SK-N-SH (cell line): ENCODE measurements around the gene TNFRSF4. TPM values are rescaled to one million over a fixed set of nuclear protein-coding genes. Genes with fewer than 3 reads are reported as not detected.

ENCODE experiments used
- CTCF ChIA-PET: fragments of 300-600, 350-600 bp; formaldehyde crosslinking; extraction: SDS; loops from one replicate; lab custom pipeline; 2021; lab: Yijun Ruan, JAX
- POLR2A ChIA-PET: fragments of 350-600 bp; sonication (Branson Sonifier 250); formaldehyde crosslinking; extraction: SDS; loops from one replicate; lab custom pipeline; 2020; ENCODE audit warnings: antibody characterized with exemption, inconsistent platforms; lab: Yijun Ruan, JAX
- DNase-seq: peaks from one replicate; pipeline ENCODE4 v3.0.0; 2012
- H2AFZ ChIP-seq: fragments of 200-600 bp; sonication (generic); 2 replicates; pipeline ENCODE4 v1.8.1; 2016; ENCODE audit warnings: antibody characterized with exemption, mild to moderate bottlenecking, low read depth
- H3F3A ChIP-seq: fragments of 200-600 bp; sonication (generic); replicated peaks from 2 replicates; pipeline ENCODE3; 2016; ENCODE audit warnings: antibody characterized with exemption, mild to moderate bottlenecking; ENCODE audit not compliant: insufficient read depth
- H3K27ac ChIP-seq, 2 experiments: fragments of 200-500 bp in 1 of 2; fragments of 200-600 bp in 1 of 2; sonication (Bioruptor generic) in 1 of 2; sonication (generic), shearing (Covaris generic) in 1 of 2; 2 replicates each; pipeline versions ENCODE4 v1.5.1 to v1.6.1; 2014 to 2016; ENCODE audit warnings: low read depth in 2 of 2, inconsistent platforms in 1 of 2, low read length in 1 of 2, mild to moderate bottlenecking in 1 of 2, mixed read lengths in 1 of 2
- H3K27me3 ChIP-seq: fragments of 200-600 bp; sonication (generic), shearing (Covaris generic); 2 replicates; pipeline ENCODE4 v1.6.1; 2016; ENCODE audit warnings: mixed run types; ENCODE audit not compliant: insufficient read depth
- H3K36me3 ChIP-seq, 2 experiments: fragments of 200-500 bp in 1 of 2; fragments of 200-600 bp in 1 of 2; sonication (Bioruptor generic) in 1 of 2; sonication (generic) in 1 of 2; replicated peaks in 1 of 2; 2 replicates each; pipeline versions ENCODE3 to v1.5.1; 2014 to 2016; ENCODE audit warnings: low read length in 1 of 2, mild to moderate bottlenecking in 1 of 2; ENCODE audit not compliant: insufficient read depth in 2 of 2, control insufficient read depth in 1 of 2
- H3K4me1 ChIP-seq, 2 experiments: fragments of 200-500 bp in 1 of 2; fragments of 200-600 bp in 1 of 2; sonication (Bioruptor generic) in 1 of 2; sonication (generic), shearing (Covaris generic) in 1 of 2; 2 replicates each; pipeline versions ENCODE4 v1.5.1 to v1.6.1; 2014 to 2016; ENCODE audit warnings: low read depth in 1 of 2, low read length in 1 of 2, mixed run types in 1 of 2; ENCODE audit not compliant: insufficient read depth in 2 of 2, control insufficient read depth in 1 of 2
- H3K4me2 ChIP-seq: fragments of 200-600 bp; sonication (generic), shearing (Covaris generic); 2 replicates; pipeline ENCODE4 v1.6.1; 2017; ENCODE audit warnings: mixed run types
- H3K4me3 ChIP-seq, 2 experiments: fragments of 200-500 bp in 1 of 2; fragments of 200-600 bp in 1 of 2; sonication (Bioruptor generic) in 1 of 2; sonication (generic), shearing (Covaris generic) in 1 of 2; 2 replicates each; pipeline versions ENCODE4 v1.5.1 to v1.8.1; 2014 to 2016; ENCODE audit warnings: low read depth in 2 of 2, inconsistent platforms in 1 of 2, low read length in 1 of 2, mild to moderate bottlenecking in 1 of 2, mixed read lengths in 1 of 2, moderate library complexity in 1 of 2
- H3K79me2 ChIP-seq: fragments of 200-600 bp; sonication (generic); 2 replicates; pipeline ENCODE4 v1.8.1; 2017; ENCODE audit warnings: mild to moderate bottlenecking; ENCODE audit not compliant: insufficient read depth
- H3K9ac ChIP-seq: fragments of 200-600 bp; sonication (generic); 2 replicates; pipeline ENCODE4 v1.6.1; 2017; ENCODE audit warnings: mixed run types
- H3K9me2 ChIP-seq: fragments of 200-600 bp; sonication (generic); 2 replicates; pipeline ENCODE4 v1.6.1; 2017; ENCODE audit warnings: mixed run types
- H3K9me3 ChIP-seq: fragments of 200-600 bp; sonication (generic); 2 replicates; pipeline ENCODE4 v1.6.1; 2017; ENCODE audit warnings: mixed run types, mild to moderate bottlenecking, moderate library complexity
- H4K20me1 ChIP-seq: fragments of 200-600 bp; sonication (generic); 2 replicates; pipeline ENCODE4 v1.6.1; 2017; ENCODE audit warnings: mild to moderate bottlenecking, mixed run types; ENCODE audit not compliant: insufficient read depth
- CHD2 ChIP-seq: fragments of 150-350 bp; IDR thresholded peaks from 2 replicates; pipeline ENCODE4 v1.6.1; 2018; ENCODE audit warnings: low read length; ENCODE audit not compliant: partially characterized antibody
- CTCF ChIP-seq: fragments of 200-600 bp; sonication (generic); IDR thresholded peaks from 2 replicates; pipeline ENCODE4 v1.6.1; 2017; ENCODE audit warnings: antibody characterized with exemption, mild to moderate bottlenecking, moderate library complexity
- EP300 ChIP-seq, 2 experiments: IDR thresholded peaks; 2 replicates each; pipeline versions ENCODE4 v1.4.0 to v1.6.1; 2012; ENCODE audit warnings: borderline replicate concordance in 1 of 2, low read depth in 1 of 2, low read length in 1 of 2
- EZH2phosphoT487 ChIP-seq: fragments of 200-600 bp; sonication (generic); IDR thresholded peaks from 2 replicates; pipeline ENCODE4 v1.6.1; 2017; ENCODE audit warnings: low read depth, mixed run types, mild to moderate bottlenecking, antibody characterized with exemption, moderate library complexity, borderline replicate concordance
- FOXJ3 ChIP-seq: sonication (generic); formaldehyde crosslinking; IDR thresholded peaks from 2 replicates; pipeline ENCODE4 v1.5.1; 2020; ENCODE audit warnings: mild to moderate bottlenecking, missing genetic modification reagents
- FOXM1 ChIP-seq: IDR thresholded peaks from 2 replicates; pipeline ENCODE4 v1.4.0; 2012; ENCODE audit warnings: low read depth, mild to moderate bottlenecking
- GATA2 ChIP-seq: sonication (generic); formaldehyde crosslinking; IDR thresholded peaks from 2 replicates; pipeline ENCODE4 v1.5.0; 2020; ENCODE audit warnings: mild to moderate bottlenecking, missing genetic modification reagents
- JUND ChIP-seq: IDR thresholded peaks from 2 replicates; pipeline ENCODE4 v1.4.0; 2012
- MXI1 ChIP-seq: IDR thresholded peaks from 2 replicates; pipeline ENCODE4 v1.6.1; 2012; ENCODE audit warnings: mild to moderate bottlenecking, low read depth, low read length, improper control_type of control experiment
- NRF1 ChIP-seq: IDR thresholded peaks from 2 replicates; pipeline ENCODE4 v1.6.1; 2012; ENCODE audit warnings: low read depth, mild to moderate bottlenecking, low read length
- RAD21 ChIP-seq: IDR thresholded peaks from 2 replicates; pipeline ENCODE4 v1.6.1; 2012; ENCODE audit warnings: mild to moderate bottlenecking, low read length
- REST ChIP-seq: IDR thresholded peaks from 2 replicates; pipeline ENCODE4 v1.6.1; 2012; ENCODE audit warnings: mild to moderate bottlenecking, low read depth, low read length, moderate library complexity
- TAF1 ChIP-seq: IDR thresholded peaks from 2 replicates; pipeline ENCODE4 v1.6.1; 2012; ENCODE audit warnings: low read depth, mild to moderate bottlenecking, low read length, moderate library complexity, borderline replicate concordance
- TCF12 ChIP-seq: IDR thresholded peaks from 2 replicates; pipeline ENCODE4 v1.4.0; 2012
- TEAD4 ChIP-seq: IDR thresholded peaks from 2 replicates; pipeline ENCODE4 v1.4.0; 2012; ENCODE audit warnings: mild to moderate bottlenecking, borderline replicate concordance; ENCODE audit not compliant: insufficient read depth
- ZBTB33 ChIP-seq: IDR thresholded peaks from 2 replicates; pipeline ENCODE4 v1.4.0; 2012; ENCODE audit warnings: low read depth, borderline replicate concordance
- WGBS: methylation state at CpG from one replicate; pipeline ENCODE4 v1.1.6; 2017; ENCODE audit warnings: low lambda C conversion rate; 5-methylcytosine and 5-hydroxymethylcytosine counted together
- polyA plus RNA-seq, 3 experiments: library from polyadenylated mRNA; depleted of rRNA; stranded (reverse); fragments of >200 nt; gene quantifications; 2 replicates each; pipeline ENCODE4 v1.2.3, GENCODE V29; 2012
- TF ChIP-seq, protein P1 (sequence below): IDR thresholded peaks from 2 replicates; pipeline ENCODE4; 2012
- TF ChIP-seq, protein P2 (sequence below): fragments of 150-350 bp; IDR thresholded peaks from 2 replicates; pipeline ENCODE4 v1.6.1; 2016; ENCODE audit warnings: mild to moderate bottlenecking, low read depth, low read length

TNFRSF4 gene
- polyA plus RNA-seq, 1 of the 3 experiments (the other 2 are of a cell fraction): not detected

GRCh38 chr1:1183221-1183747, 30.7 kb downstream of the TNFRSF4 start (continued):
- TF ChIP-seq REST: no peak
- TF ChIP-seq, protein P1, sequence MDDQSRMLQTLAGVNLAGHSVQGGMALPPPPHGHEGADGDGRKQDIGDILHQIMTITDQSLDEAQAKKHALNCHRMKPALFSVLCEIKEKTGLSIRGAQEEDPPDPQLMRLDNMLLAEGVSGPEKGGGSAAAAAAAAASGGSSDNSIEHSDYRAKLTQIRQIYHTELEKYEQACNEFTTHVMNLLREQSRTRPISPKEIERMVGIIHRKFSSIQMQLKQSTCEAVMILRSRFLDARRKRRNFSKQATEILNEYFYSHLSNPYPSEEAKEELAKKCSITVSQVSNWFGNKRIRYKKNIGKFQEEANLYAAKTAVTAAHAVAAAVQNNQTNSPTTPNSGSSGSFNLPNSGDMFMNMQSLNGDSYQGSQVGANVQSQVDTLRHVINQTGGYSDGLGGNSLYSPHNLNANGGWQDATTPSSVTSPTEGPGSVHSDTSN: no peak
- no peak for TF ChIP-seq TAF1
- TF ChIP-seq EZH2phosphoT487: no peak
- TF ChIP-seq TEAD4: no peak
- TF ChIP-seq GATA2 (CRISPR knock-in tag): no peak
- TF ChIP-seq TCF12: no peak
- no peak for TF ChIP-seq CTCF
- TF ChIP-seq, protein P2, sequence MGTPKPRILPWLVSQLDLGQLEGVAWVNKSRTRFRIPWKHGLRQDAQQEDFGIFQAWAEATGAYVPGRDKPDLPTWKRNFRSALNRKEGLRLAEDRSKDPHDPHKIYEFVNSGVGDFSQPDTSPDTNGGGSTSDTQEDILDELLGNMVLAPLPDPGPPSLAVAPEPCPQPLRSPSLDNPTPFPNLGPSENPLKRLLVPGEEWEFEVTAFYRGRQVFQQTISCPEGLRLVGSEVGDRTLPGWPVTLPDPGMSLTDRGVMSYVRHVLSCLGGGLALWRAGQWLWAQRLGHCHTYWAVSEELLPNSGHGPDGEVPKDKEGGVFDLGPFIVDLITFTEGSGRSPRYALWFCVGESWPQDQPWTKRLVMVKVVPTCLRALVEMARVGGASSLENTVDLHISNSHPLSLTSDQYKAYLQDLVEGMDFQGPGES: no peak

DNA sequence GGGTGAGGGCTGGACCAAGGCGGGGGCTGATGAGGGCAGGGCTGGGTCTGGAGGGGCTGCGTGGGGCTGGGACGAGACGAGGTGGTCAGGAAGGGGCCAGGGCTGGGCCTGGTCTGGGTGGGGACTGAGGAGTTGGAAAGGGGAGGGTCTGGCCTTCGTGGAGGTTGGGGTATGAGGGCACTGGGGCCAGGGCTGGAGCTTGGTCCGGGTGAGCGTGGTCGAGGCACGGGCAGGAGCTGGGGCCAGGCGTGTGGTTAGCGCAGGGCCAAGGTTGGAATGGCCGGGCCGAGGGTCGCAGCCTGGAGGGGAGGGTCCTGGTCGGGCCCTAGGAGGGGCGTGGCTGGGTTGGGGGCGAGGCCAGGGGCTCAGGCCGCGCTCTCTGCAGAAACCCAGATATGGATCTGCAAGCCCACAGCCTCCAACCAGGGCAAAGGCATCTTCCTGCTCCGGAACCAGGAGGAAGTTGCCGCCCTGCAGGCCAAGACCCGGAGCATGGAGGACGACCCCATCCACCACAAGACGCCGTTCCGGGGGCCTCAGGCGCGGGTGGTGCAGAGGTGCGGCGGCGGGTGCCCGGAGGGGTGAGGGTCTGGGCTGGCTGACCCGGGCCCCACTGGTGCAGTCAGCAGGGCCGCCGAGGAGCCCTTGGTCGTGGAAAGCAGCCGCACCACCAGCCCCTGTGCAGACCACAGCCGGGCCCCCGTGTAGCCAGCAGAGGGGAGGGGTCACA, 31.3 kb downstream of the TNFRSF4 start:
- TF ChIP-seq MXI1 (no peak), EZH2phosphoT487 (no peak), JUND (no peak), FOXJ3 (CRISPR knock-in tag) (no peak), EP300 (IDR thresholded peaks at IDR 0.05; ENCODE audit: borderline replicate concordance in 1 of 2, low read depth in 1 of 2, low read length in 1 of 2) (no peak), ZBTB33 (no peak), RAD21 (no peak), CHD2 (no peak), NRF1 (no peak), FOXM1 (no peak)
- 78% methylated on average over 17 of the region's 39 CpGs for WGBS

More for the DNA sequence above, 31.3 kb downstream of the TNFRSF4 start:
- Histone ChIP-seq H3K79me2 (no peaks in the 10 kb centered on the region), H3K36me3 (no peaks in the 10 kb centered on the region), H3K4me3 (no peak overlapping the region), H4K20me1 (no peaks in the 10 kb centered on the region), H3K27me3 (no peaks in the 10 kb centered on the region), H3K9me2 (no peaks in the 10 kb centered on the region), H3K4me2 (no peak overlapping the region), H2AFZ (no peak overlapping the region), H3F3A (no peaks in the 10 kb centered on the region), H3K27ac (no peak overlapping the region), H3K9ac (no peak overlapping the region), H3K9me3 (no peaks in the 10 kb centered on the region), H3K4me1 (no peaks in the 10 kb centered on the region)
- ChIA-PET POLR2A (no interaction called here), CTCF (interaction anchor here (1.1 to 1.7 kb wide), 2 partner anchors 12 to 18 kb away, joined by 3 read pairs; no protein-coding TSS in a partner anchor)
- peak; percentile 36 for DNase-seq
